MM.1S (cell line): ENCODE data around the gene MYO1B.

ENCODE experiments used
- DNase-seq: peaks from one replicate; pipeline ENCODE4 v3.0.0-alpha.2; 2015
- H2AFZ ChIP-seq: fragments of 300-600 bp; sonication (generic); 2 replicates; pipeline ENCODE4 v1.6.0; 2016; ENCODE audit warnings: antibody characterized with exemption, low read length
- H3F3A ChIP-seq: fragments of 300-600 bp; sonication (generic); 2 replicates; pipeline ENCODE4 v1.6.1; 2016; ENCODE audit warnings: mild to moderate bottlenecking, antibody characterized with exemption, low read length, moderate library complexity, mixed read lengths; ENCODE audit not compliant: insufficient read depth
- H3K27ac ChIP-seq: fragments of 300-600 bp; sonication (generic); 2 replicates; pipeline ENCODE4 v1.5.1; 2016; ENCODE audit warnings: mild to moderate bottlenecking, low read length
- H3K27me3 ChIP-seq: fragments of 300-600 bp; sonication (generic); replicated peaks from 2 replicates; pipeline ENCODE4 v1.6.0; 2016; ENCODE audit warnings: low read length; ENCODE audit not compliant: insufficient read depth
- H3K36me3 ChIP-seq: fragments of 300-600 bp; sonication (generic); replicated peaks from 2 replicates; pipeline ENCODE4 v1.6.1; 2016; ENCODE audit warnings: mild to moderate bottlenecking, low read length, mixed read lengths; ENCODE audit not compliant: insufficient read depth
- H3K4me1 ChIP-seq: fragments of 300-600 bp; sonication (generic); 2 replicates; pipeline ENCODE4 v1.6.1; 2016; ENCODE audit warnings: low read length, mixed read lengths
- H3K4me2 ChIP-seq: fragments of 300-600 bp; sonication (generic); 2 replicates; pipeline ENCODE4 v1.6.0; 2016; ENCODE audit warnings: low read depth, low read length
- H3K4me3 ChIP-seq: fragments of 300-600 bp; sonication (generic); 2 replicates; pipeline ENCODE4 v1.5.1; 2016; ENCODE audit warnings: low read length, mixed read lengths
- H3K79me2 ChIP-seq: fragments of 300-600 bp; sonication (generic); 2 replicates; pipeline ENCODE4 v1.6.1; 2016; ENCODE audit warnings: mixed run types, low read length, mixed read lengths
- H3K9ac ChIP-seq: fragments of 300-600 bp; sonication (generic); 2 replicates; pipeline ENCODE4 v1.6.1; 2016; ENCODE audit warnings: low read length, mixed read lengths
- H3K9me2 ChIP-seq: fragments of 300-600 bp; sonication (generic); replicated peaks from 2 replicates; pipeline ENCODE4 v1.6.1; 2016; ENCODE audit warnings: mild to moderate bottlenecking, low read length, mixed read lengths; ENCODE audit not compliant: insufficient read depth
- H3K9me3 ChIP-seq: fragments of 300-600 bp; sonication (generic); replicated peaks from 2 replicates; pipeline ENCODE4 v1.6.1; 2016; ENCODE audit warnings: mild to moderate bottlenecking, low read length, mixed read lengths; ENCODE audit not compliant: insufficient read depth
- H4K20me1 ChIP-seq: fragments of 300-600 bp; sonication (generic); 2 replicates; pipeline ENCODE4 v1.6.1; 2016; ENCODE audit warnings: mild to moderate bottlenecking, low read length, moderate library complexity, mixed read lengths; ENCODE audit not compliant: insufficient read depth
- CTCF ChIP-seq: fragments of 300-600 bp; sonication (generic); IDR thresholded peaks from 2 replicates; pipeline ENCODE4 v1.5.1; 2016; ENCODE audit warnings: antibody characterized with exemption, low read length, mixed read lengths
- EZH2 ChIP-seq: fragments of 300-600 bp; sonication (generic); optimal IDR thresholded peaks from 2 replicates; pipeline ENCODE3; 2017; ENCODE audit warnings: low read depth, mild to moderate bottlenecking, antibody characterized with exemption, low read length, mixed read lengths
- EZH2phosphoT487 ChIP-seq: fragments of 300-600 bp; sonication (generic); IDR thresholded peaks from 2 replicates; pipeline ENCODE4 v1.6.1; 2018; ENCODE audit warnings: antibody characterized with exemption, low read length

Gene MYO1B

GRCh38 chr2:191401287-191401686, 156.1 kb downstream of the MYO1B start:
- Histone ChIP-seq H3K27ac (no peak overlapping the region), H3K4me2 (no peak overlapping the region), H3K36me3 (no peaks in the 10 kb centered on the region), H3K79me2 (no peaks in the 10 kb centered on the region), H4K20me1 (no peaks in the 10 kb centered on the region), H3K9ac (no peak overlapping the region), H3K4me3 (no peak overlapping the region), H3K4me1 (no peaks in the 10 kb centered on the region), H3F3A (no peaks in the 10 kb centered on the region), H2AFZ (no peak overlapping the region), H3K9me2 (no peaks in the 10 kb centered on the region), H3K27me3 (no peaks in the 10 kb centered on the region), H3K9me3 (no peaks in the 10 kb centered on the region)
- TF ChIP-seq EZH2phosphoT487 (no peak), CTCF (no peak), EZH2 (no peak)
- no peak for DNase-seq

GRCh38 chr2:191402966-191403565, 157.9 kb downstream of the MYO1B start:
- Histone ChIP-seq H3K79me2 (no peaks in the 10 kb centered on the region), H3K9me2 (no peaks in the 10 kb centered on the region), H3K9ac (no peak overlapping the region), H3F3A (no peaks in the 10 kb centered on the region), H2AFZ (no peak overlapping the region), H3K4me2 (no peak overlapping the region), H3K9me3 (no peaks in the 10 kb centered on the region), H3K27me3 (no peaks in the 10 kb centered on the region), H3K4me3 (no peak overlapping the region), H4K20me1 (no peaks in the 10 kb centered on the region), H3K27ac (no peak overlapping the region), H3K36me3 (no peaks in the 10 kb centered on the region), H3K4me1 (no peaks in the 10 kb centered on the region)
- no peak for DNase-seq
- TF ChIP-seq EZH2phosphoT487 (no peak), EZH2 (no peak), CTCF (no peak)

DNA sequence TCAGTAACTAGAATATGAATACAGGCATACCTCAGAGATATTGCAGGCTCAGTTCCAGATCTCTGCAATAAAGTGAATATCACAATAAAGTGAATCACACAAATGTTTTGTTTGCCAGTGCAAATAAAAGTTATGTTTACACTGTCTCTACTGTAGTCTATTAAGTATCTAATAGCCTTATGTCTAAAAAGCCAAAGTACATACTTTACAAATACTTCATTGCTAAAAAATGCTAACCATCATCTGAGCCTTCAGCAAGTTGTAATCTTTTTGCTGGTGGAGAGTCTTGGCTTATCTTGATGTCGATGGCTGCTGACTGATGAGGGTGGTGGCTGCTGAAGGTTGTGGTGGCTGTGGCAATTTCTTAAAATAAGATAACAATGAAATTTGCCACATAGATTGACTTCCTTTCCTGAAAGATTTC, 159.4 kb downstream of the MYO1B start:
- H3K79me2 ChIP-seq, result no peaks in the 10 kb centered on the region
- H3K9ac ChIP-seq, result no peak overlapping the region
- H3K4me1 ChIP-seq, result no peaks in the 10 kb centered on the region
- no peaks in the 10 kb centered on the region for H3K36me3 ChIP-seq
- DNase-seq, result no peak
- H3K4me3 ChIP-seq, result no peak overlapping the region
- H3K9me2 ChIP-seq, result no peaks in the 10 kb centered on the region
- H2AFZ ChIP-seq, result no peak overlapping the region
- no peak for TF ChIP-seq EZH2
- TF ChIP-seq CTCF, result no peak
- TF ChIP-seq EZH2phosphoT487, result no peak
- H3F3A ChIP-seq, result no peaks in the 10 kb centered on the region
- H4K20me1 ChIP-seq, result no peaks in the 10 kb centered on the region
- H3K27me3 ChIP-seq, result no peaks in the 10 kb centered on the region
- no peaks in the 10 kb centered on the region for H3K9me3 ChIP-seq
- no peak overlapping the region for H3K4me2 ChIP-seq
- H3K27ac ChIP-seq, result no peak overlapping the region
